GM19467 (cell line): Measurements from ENCODE around the gene CCL8.

Experiments
- ATAC-seq: cut with Tn5 transposase; IDR thresholded peaks from one replicate; pipeline ENCODE4 v1.9.1; 2021; ENCODE audit warnings: mild to moderate bottlenecking, moderate library complexity; ENCODE audit not compliant: unreplicated experiment

The CCL8 gene

DNA sequence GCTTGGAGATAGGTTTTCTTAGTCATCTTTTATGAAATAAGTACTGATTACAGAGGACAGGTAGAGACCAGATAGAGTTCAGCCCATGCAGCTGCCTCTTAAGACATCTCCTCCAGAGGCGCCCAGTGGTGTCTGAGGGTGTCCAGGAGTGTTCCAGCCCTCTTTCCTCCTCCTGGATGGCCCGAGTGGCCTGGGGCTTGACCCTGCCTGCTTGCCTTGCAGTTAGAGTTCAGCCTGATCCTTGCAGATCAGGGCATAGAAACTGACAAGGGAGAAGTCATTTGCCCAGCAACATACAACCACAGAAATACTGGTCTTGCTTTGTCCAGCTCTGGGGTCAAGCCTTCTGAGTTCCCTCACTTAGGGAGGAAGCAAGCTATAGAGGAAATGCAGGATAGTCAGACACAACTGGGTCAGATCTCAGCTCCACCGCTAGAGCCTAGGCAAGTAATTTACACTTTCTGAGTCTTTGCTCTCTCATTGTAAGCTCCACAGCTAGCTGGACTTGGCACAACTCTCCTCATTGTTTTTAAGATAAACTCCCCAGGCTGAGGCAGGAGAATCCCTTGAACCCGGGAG lies 47.4 kb downstream of the CCL8 start:
- ATAC-seq: no peak

DNA sequence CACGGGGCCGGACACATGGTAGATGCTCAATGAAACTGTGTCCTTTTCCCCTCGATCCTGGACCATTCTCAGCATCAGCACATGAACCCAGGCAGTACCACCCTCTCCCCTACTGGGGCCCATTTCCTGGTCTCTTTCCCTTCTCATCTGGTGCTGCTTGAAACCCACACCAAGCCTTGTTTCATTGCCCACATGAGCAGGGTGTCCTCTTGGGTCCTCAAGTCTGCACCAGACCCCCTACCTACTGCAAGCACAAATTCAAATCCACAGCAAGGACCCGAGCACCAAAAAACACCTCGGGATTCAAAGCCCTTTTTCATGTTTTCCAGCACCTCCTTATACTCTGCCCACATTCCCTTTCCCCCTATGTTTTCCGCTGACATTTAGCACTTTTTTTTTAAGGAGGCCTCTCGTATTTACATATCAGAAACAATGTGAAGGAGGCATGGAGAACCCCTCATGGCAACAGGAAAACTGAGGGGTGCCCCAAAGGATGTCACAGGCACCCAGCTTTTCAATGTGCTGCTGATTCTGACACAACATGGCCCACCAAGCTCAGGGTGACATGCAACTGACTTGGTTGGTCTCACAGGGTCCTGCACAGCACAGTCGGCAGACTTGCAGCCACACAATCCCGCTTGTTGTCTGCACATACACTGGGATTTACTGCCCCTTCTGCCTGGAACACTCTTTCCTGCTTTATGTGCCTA lies 48.4 kb downstream of the CCL8 start:
- ATAC-seq: no peak

DNA sequence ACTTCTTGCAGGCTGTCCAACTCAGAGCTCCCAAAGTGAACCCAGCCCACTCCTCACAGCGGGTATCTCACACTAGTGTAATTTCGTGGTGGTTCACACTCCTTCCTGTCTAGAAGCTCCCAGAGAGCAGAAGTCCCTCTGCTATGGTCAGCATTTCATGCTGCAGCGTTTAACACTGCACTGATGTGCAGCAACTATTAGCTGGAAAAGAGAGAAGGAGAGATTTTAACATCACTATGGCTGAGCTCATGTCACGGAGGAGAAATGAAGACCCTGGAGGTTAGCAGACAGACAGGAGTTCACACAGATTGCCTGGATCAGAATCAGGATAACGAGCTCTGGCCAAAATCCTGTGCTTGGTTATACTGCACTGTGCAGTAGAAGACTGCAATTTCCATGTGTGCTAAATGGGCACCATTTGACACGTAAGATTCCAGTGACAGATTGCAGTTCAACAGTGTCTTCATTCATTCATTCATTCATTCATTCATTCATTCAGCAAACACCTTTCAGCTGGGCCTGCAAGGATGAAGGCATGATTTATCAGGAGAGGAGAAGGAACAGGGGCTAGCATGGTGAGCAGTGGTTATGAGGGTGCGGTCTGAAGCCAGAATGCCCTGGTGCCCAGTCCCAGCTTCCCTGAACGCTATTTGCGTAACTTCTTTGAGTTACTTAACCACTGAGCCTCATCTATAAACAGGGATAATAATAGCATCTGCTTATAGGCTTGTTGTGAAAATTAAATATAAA lies 49.1 kb downstream of the CCL8 start:
- ATAC-seq: no peak

DNA sequence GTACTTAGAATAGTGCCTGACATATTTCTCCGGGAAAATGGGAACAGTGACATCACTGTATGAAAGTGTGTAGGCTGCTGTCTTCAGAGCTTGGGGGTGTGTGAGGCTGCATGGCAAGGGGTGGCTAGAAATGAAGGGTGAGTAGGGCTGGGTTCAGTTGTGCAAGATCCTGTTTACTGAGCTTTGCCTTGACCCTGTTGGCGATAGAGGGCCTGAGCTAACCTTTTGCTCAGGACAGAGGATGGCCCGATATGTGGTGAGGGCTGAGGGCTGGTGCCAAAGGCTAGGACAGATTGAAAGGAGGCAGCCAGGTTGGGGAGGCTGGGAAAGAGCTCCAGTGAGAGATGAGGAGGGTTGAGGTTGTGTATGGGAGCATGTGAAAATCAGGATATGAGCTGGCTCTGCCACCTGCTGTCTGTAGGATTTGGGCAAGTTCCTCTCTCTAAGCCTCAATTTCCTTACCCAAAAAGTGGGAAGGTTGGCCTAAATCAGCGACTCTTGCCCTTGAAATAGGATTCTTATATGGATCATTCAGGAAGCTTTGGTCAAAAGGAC lies 49.8 kb downstream of the CCL8 start:
- no peak for ATAC-seq

DNA sequence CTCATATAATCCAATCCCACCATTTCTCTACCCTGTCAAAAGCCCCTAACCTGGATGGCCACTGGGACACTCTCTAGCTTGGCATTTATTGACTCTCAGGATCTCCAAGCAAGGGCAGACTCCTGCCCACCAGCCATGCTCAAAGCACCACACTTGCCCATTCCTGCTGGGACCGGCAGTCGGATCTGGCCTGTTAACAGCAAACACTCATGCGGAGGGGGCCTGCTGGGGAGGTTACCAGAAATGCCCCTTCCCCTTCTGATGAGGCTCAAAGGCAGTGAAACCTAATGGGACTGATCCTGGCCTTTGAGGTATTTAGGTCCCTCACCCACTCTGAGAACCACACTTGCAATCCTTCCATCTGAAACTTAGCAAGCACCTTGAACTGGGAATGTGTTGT lies 50.3 kb downstream of the CCL8 start:
- ATAC-seq: no peak

DNA sequence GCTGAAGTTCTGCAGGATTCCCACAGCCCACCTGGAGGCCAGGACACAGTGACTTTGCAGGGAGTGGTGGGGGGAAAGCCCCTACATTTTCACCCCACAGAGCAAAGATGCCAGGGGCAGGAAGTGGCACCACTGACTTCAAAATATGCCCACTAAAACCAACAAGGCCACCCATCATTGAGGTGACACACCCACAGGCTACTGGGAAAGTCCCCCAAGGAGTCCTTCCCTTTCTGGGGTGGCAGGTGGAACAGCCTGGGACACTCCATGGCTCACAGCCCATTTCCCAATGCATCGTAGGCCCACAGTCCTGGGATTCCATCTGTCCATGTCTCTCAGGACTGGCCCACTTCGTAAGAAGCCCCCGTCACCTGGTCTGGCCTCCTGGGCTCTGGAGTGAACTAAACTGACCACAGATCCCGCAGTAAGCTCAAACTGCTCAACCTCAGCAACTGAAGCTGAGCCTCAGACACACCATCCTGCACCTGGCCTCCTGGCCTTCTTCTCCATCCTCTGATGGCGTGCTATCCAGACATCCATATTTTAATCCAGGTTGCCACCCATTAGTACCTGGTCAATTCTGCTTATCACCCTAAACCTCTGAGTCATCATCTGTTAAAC lies 51.3 kb downstream of the CCL8 start:
- no peak for ATAC-seq

DNA sequence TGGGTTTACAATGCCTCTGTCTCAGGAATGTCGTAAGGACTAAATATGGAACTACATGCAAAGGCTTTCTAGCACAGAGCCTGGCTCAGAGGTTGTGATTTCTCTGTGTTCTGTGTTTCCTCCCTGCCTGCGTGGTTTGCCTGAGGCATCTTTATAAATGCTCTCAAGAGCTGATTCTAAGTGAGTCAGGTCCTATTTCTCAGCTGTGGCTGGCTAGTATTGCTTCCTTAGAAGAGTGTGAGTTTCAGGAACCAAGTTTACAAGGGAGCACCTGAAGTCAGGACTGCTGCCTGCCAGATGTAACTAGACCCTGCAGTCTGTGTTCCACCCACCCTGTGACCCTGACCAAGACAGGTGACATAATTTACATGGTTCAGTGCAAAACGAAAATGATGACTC lies 51.8 kb downstream of the CCL8 start:
- no peak for ATAC-seq
